Superior temporal gyrus (tissue), 1 donor: ENCODE data around the gene SPOCK3.

Experiments used
- DNase-seq: peaks from one replicate; pipeline ENCODE4 v3.0.0-alpha.2; 2016; ENCODE audit errors: extremely low spot score

SPOCK3 gene

DNA sequence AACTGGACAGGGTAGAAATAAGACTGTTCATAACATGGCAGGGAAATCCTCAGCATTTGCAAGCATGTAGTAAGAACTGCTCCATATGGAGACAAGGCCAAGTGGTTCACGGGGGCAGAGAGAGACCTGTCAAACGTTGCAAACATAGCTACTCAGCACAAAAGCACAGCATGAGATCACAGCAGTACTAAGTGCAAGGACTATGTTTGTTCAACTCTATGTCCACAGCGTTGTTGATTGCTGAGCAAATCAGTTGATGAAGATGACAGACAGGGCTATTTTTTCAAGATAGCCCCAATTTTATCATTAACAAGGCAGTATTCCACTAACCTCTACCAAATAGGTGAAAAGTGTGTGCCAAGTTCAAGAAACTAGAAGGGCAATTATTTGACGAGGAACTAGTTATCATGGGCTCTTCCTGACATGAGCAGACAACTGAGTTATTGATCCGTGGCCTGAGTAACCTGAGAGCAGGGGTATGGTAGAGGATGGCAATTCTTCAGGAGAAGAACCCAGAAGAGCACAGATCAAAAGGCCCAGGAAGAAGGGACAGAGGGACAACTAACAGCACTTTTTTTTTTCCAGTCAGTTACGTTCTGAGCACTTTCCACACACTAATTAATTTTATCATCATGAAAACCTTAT, 57.4 kb downstream of the SPOCK3 start:
- DNase-seq, result no peak

- DNase-seq, result no peak
Observed at GRCh38 chr4:167171928-167172327, 62.4 kb downstream of the SPOCK3 start.

- DNase-seq, result no peak
Observed at GRCh38 chr4:167168611-167169010, 65.7 kb downstream of the SPOCK3 start.

DNA sequence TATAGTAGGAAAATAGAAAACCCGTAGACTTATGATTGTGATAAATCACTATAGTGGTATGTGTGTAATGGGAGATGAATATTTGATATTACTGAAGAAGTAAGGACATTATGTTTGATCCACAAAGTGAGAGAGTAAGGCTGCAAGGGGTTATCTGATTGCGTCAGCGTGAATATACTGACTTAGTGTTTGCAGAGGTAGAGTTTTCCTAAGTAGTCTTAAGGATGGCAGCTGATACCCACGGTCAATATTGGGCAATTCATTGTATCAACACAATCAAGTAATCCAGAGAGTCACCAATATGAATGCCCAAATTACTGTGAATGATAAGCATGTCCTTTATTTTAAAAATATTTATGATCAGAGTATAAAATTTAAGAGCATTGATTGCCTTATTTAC, 83.7 kb downstream of the SPOCK3 start:
- no peak for DNase-seq

DNA sequence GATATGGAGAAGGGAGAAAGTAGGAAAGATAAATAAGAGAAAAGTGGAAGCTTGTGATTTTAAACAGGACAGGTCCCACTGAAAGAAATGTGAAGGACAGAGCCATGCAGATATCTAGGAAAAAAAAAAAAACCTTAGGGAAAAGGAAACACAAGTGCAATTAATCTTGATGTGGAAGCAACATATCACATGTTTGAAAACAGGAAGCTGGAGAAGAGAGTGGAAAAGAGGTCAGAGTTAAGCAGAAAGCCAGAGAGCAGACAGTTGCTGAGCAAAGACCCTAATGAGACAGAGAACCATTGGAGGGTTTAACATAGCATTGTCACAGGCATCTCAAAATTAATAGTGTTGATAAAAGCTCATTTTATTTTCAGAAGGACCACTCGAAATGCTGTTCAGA, 89.7 kb downstream of the SPOCK3 start:
- no peak for DNase-seq

DNA sequence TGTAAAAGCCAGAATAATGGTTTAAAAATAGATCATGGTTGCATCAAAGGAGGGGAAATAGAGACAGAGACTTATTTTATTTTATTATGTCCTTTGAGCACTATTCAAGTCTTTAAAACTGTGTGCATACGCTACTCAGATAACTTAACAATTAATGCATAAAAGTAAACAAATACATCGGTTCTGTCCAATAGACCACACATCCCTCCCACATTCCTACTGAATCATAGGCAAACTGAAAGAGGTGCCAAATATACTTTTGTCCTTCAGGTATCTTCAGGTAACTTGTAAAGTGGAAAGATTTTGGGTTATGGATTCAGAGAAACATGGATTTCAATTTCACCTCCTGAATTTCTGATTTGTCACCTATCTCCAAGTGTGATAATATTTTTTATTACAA, 91.3 kb downstream of the SPOCK3 start:
- DNase-seq, result no peak

GRCh38 chr4:167136270-167136669, 98.0 kb downstream of the SPOCK3 start:
- DNase-seq, result no peak

- DNase-seq, result no peak
Observed at GRCh38 chr4:167129146-167129545, 105.1 kb downstream of the SPOCK3 start.

- DNase-seq, result no peak
Observed at GRCh38 chr4:167119392-167119791, 114.9 kb downstream of the SPOCK3 start.

GRCh38 chr4:167117273-167117672, 117.0 kb downstream of the SPOCK3 start:
- no peak for DNase-seq

DNA sequence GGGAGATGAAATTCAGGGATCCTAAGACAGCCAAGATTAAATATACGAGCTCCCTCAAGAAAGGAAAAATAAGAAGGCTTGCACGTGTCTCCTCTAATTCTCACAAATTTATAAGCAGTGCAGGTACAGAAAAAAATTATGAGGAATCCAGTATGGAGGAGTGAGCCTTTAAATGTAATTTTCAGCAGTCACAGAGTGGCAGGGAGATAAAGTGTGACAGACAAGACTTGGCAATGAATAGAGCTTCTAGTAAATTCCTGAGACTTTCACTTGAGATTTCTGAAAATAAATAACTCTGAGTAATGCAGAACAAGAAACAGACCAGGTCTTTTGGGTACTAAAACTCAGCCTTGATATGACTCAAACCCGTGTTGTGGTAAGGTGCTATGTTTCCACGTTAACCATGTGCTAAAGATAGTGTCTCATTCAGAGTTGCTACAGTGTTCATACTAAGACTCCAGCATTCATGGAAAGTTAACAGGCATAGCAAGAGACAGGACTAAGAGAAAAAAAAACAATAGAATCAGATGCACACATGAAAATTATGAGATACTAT, 119.8 kb downstream of the SPOCK3 start:
- DNase-seq, result no peak

- DNase-seq, result no peak
Observed at GRCh38 chr4:167111622-167112021, 122.7 kb downstream of the SPOCK3 start.

DNA sequence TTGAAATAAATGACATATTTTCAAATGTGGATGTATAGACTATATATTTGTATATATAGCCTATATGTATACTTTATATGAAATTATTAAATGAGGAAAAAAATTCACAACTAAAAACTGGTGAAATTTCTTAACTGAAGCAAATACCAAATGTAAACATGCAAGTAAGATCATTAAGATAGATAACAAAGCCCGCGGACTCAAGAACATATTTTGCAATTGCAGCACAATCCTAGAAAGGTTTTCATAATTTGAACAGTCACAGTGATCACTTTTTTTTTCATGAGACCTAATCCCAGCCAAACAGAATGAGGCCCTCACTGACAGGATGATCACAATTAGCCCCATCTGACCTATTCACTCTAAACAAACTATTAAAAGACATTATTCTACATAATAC, 123.2 kb downstream of the SPOCK3 start:
- DNase-seq, result no peak

- no peak for DNase-seq
Observed at GRCh38 chr4:167109859-167110258, 124.4 kb downstream of the SPOCK3 start.

DNA sequence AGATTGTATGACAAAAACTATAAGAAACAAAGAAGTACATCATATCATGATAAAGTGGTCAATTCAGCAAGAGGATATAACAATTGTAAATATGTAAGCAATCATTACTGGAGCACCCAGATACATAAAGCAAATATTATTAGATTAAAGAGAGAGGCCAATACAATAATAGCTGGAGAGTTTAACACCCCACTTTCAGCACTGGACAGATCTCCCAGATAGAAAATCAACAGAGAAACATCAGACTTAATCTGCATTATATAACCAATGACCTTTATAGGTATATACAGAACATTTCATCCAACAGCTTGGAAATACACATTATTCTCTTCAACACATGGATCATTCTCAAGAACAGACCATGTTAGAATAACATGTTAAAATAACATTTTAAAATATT, 128.4 kb downstream of the SPOCK3 start:
- no peak for DNase-seq

GRCh38 chr4:167102475-167102874, 131.8 kb downstream of the SPOCK3 start:
- DNase-seq, result peak; percentile 49

DNA sequence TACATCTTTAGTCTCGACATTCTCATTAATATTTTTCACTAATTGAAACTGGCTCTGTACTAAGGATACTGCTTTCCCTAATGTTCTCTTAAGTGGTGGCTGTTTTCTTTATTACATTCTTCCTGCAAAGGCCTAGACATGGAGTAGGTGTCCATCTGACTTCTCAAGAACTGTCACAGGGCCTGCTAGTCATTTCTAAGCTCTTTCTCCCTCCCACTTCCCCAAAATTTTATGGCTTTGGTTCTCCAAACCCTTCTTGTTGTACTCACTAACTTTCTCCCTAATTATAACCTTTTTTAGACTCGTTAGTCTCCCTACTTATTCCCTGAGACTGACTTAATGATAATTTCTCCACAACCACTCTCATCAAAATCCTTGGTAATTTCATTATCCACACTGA, 133.3 kb downstream of the SPOCK3 start:
- peak; percentile 45 for DNase-seq

- DNase-seq, result peak; percentile 95
Observed at GRCh38 chr4:167100120-167100519, 134.2 kb downstream of the SPOCK3 start.

DNA sequence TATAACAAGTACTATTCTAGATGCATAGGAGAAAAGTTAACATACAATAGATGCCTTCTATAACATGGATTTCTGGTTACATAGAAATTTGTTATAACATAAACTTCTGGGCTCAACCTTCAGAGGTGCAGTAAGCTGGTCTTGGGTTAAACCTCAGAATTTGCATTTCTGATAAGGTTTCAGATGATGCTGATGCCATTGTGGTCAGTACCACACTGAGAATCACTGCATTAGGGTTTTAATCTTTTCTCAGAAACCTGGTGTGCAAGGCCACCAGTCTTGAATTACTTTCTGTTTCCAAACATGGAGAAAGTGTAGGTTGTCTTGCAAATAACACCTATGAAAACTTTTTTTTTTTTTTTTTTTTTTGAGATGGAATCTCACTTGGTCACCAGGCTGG, 146.2 kb downstream of the SPOCK3 start:
- DNase-seq, result no peak

- no peak for DNase-seq
Observed at GRCh38 chr4:167084321-167084720, 150.0 kb downstream of the SPOCK3 start.

DNA sequence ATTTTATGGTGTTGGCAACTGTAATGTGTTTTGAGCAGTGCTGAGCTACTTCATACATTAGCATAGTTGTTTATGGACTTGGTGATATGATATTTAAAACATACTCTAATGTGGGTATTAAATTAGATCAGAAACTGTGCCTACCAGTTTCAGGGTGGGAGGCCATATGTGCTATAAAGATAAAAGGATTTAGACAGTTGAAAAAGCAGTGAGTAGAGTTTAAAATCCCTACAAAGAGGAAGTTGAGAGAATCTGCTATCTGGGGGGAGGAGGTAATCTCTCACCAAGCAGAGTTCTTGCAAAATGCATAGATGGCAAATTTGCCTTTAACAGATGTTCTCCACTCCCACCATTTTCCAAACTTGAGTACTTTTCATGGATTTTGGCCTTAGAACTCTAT, 154.5 kb downstream of the SPOCK3 start:
- DNase-seq, result no peak

DNA sequence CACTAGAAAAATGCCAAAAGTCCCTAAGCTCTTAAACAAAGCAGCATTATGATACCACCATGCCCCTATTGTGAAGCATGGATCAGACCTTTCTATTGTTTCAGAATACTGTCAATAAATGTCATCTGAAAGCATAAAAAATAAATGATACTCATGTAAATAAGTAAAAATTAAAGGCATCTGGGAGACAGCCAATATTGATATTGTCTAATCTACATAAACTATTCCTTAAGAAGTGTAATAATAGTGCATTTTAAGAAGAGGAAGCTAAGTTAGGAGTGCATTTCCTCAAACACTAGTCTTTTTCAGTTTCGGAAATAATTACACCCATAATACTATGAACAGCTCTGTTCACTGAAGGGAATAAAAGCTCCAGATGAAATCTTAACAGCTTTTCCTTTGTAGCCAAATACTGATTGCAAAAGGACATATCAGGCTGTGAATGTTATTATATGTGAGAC, 181.6 kb downstream of the SPOCK3 start:
- DNase-seq, result peak; percentile 84

DNA sequence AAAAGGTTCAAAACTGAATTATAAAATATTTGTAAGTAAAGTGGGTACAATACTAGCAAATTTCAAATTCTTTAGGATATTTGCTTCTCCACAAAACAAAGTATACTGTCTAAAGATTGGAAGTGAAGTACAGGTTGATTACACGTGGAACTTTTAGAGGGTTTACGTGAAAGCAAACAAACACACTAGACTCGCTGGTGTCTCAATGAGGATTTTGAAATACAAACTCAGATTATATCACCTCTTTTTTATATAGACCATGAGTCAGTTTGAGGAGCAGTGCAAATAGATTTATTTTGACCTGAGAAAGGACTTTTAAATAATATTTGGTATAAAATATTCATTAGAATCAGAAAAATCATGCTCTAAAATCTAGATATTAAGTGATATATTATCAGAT, 185.0 kb downstream of the SPOCK3 start:
- DNase-seq, result no peak

DNA sequence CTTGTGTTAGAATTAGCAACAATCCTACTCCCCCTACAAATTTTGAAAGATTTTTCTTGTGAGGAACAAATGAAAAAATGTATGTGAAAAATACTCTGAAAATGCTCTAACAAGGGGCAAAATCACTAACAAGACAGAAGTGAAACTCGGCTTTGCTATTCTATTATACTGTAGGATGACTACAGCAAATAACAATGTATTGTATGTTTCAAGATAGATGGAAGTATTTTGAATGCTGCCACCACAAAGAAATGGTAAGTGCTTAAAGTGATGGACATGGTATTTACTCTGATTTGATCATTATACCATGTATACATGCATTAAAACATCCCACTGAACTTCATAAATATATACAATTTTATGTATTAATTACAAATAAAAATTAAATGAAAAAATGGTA, 192.8 kb downstream of the SPOCK3 start:
- DNase-seq, result no peak
